Lower lobe of right lung (tissue), 2 donors: Measurements from ENCODE around the gene SGK1. TPM values are rescaled to one million over a fixed set of nuclear protein-coding genes. Genes with fewer than 3 reads are reported as not detected.
"Not testable (repeated sequence)": the region's sequence is repeated elsewhere in the genome, so short reads cannot be mapped to it uniquely, and the experiment has no call there.

Experiments used
- ATAC-seq, 2 donors: fragments of 200-7000 bp; cut with Tn5 transposase; one replicate each; pipeline ENCODE4 v1.9.1; 2020 to 2022; ENCODE audit warnings: mild to moderate bottlenecking in 2 of 2, moderate library complexity in 2 of 2
- DNase-seq: peaks from one replicate; pipeline ENCODE4 v3.0.0-alpha.2; 2020
- H3K27ac ChIP-seq: fragments of 200-600 bp; one replicate; pipeline ENCODE4 v1.8.0; 2022
- H3K27me3 ChIP-seq: fragments of 200-600 bp; one replicate; pipeline ENCODE4 v1.8.0; 2022; ENCODE audit warnings: low read depth
- H3K36me3 ChIP-seq: fragments of 200-600 bp; one replicate; pipeline ENCODE4 v1.8.0; 2022; ENCODE audit warnings: mild to moderate bottlenecking
- H3K4me1 ChIP-seq: fragments of 200-600 bp; one replicate; pipeline ENCODE4 v1.8.0; 2022
- H3K4me3 ChIP-seq: fragments of 200-600 bp; one replicate; pipeline ENCODE4 v1.8.0; 2022; ENCODE audit warnings: mild to moderate bottlenecking
- H3K9me3 ChIP-seq: fragments of 200-600 bp; one replicate; pipeline ENCODE4 v1.8.0; 2022
- CTCF ChIP-seq: fragments of 200-600 bp; IDR thresholded peaks from one replicate; pipeline ENCODE4 v1.8.0; 2022; ENCODE audit warnings: antibody characterized with exemption, mild to moderate bottlenecking
- intact Hi-C: fragments of 100-400 bp; cut with DNase I; formaldehyde crosslinking; loops from one replicate; pipeline ENCODE4 v1.11.0; 2022
- total RNA-seq: library from RNA; stranded (reverse); fragmentation: NEBNext Ultra II Directional; extraction: Animal tissue kit (Norgen Biotek cat#: 25700); gene quantifications from one replicate; pipeline ENCODE4 v1.2.1, GENCODE V29; 2021
- donor health status: DM: no; HTN: yes; CAD: no; lungs with severe emphysema.

SGK1 gene
- total RNA-seq, 1 donor from 2014 or later, result 195 TPM

GRCh38 chr6:134256862-134257261 is 61.0 kb downstream of the SGK1 start:
- no peak overlapping the region for H3K27ac ChIP-seq
- H3K27me3 ChIP-seq, result no peaks in the 10 kb centered on the region
- no peaks in the 10 kb centered on the region for H3K36me3 ChIP-seq
- no peaks in the 10 kb centered on the region for H3K4me1 ChIP-seq
- ATAC-seq (no peak), DNase-seq (no peak)
- TF ChIP-seq CTCF, result no peak
- no peaks in the 10 kb centered on the region for H3K9me3 ChIP-seq
- intact Hi-C loops, result no loop called here
- H3K4me3 ChIP-seq, result no peak overlapping the region

DNA sequence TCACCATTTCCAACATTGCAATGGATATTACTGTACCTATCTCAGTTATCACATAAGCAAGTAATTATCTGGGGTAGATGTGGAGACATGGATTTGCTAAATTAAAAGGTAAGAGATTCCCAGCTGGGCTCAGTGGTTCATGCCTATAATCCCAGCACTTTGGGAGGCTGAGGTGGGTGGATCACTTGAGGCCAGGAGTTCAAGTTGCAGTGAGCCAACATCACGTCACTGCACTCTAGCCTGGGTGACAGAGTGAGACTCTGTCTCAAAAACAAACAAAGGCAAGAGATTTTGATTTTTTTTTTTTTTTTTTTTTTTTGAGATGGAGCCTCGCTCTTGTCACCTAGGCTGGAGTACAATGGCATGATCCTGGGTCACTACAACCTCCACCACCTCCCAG is 62.6 kb downstream of the SGK1 start:
- intact Hi-C loops, DNase-seq, H3K36me3 ChIP-seq, H3K27me3 ChIP-seq, H3K4me1 ChIP-seq, H3K9me3 ChIP-seq, ATAC-seq, H3K4me3 ChIP-seq, H3K27ac ChIP-seq: not testable (repeated sequence)

- Histone ChIP-seq H3K27me3 (no peaks in the 10 kb centered on the region), H3K9me3 (no peaks in the 10 kb centered on the region), H3K4me3 (no peak overlapping the region), H3K27ac (no peak overlapping the region), H3K36me3 (no peaks in the 10 kb centered on the region), H3K4me1 (peaks cover 5% of the 10 kb centered on the region)
- TF ChIP-seq CTCF, result no peak
- ATAC-seq, result no peak
- intact Hi-C loops, result no loop called here
- no peak for DNase-seq
Observed at GRCh38 chr6:134254118-134254517, 63.8 kb downstream of the SGK1 start.

GRCh38 chr6:134253681-134254080 is 64.2 kb downstream of the SGK1 start:
- Histone ChIP-seq H3K27me3 (no peaks in the 10 kb centered on the region), H3K27ac (no peak overlapping the region), H3K4me3 (no peak overlapping the region), H3K9me3 (no peaks in the 10 kb centered on the region), H3K36me3 (no peaks in the 10 kb centered on the region), H3K4me1 (peaks cover 5% of the 10 kb centered on the region)
- DNase-seq (no peak), ATAC-seq (no peak)
- intact Hi-C loops, result no loop called here
- no peak for TF ChIP-seq CTCF

DNA sequence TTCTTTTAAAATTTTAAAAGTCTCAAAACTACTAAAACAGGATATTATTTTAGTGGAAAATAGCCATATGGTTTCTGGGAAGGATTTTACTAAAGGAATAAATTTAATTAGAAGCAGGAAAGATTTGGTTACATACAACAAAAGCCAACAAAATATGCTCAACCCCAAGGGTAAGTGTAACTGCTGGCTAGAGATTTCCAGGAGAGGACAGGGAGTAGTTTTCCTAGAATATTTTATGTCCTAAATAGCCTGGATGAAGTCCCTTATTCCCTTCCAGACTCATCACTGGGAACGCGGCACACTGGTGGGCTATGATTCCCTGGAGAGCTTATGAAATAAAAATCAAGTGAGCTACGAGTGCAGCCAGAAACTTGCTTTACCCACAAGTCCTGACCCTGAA is 66.6 kb downstream of the SGK1 start:
- intact Hi-C loops, result no loop called here
- ATAC-seq, result no peak
- no peaks in the 10 kb centered on the region for H3K36me3 ChIP-seq
- no peak for DNase-seq
- H3K27me3 ChIP-seq, result no peaks in the 10 kb centered on the region
- no peaks in the 10 kb centered on the region for H3K9me3 ChIP-seq
- TF ChIP-seq CTCF, result no peak
- H3K4me1 ChIP-seq, result peaks cover 5% of the 10 kb centered on the region
- H3K27ac ChIP-seq, result no peak overlapping the region
- no peak overlapping the region for H3K4me3 ChIP-seq

DNA sequence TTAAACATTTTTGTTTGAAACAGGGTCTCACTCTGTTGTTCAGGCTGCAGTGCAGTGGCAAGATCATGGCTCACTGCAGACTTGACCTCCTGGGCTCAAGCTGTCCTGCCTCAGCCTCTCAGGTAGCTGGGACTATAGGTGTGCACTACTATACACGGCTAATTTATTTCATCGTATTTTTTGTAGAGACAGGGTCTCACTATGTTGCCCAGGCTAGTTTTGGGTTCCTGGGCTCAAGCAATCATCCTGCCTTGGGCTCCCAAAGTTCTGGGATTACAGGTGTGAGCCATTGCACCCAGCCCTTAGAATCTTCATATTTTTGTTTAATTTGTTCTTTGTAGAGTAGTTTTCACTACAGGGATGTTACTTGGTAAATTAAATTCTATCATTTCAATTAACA is 67.1 kb downstream of the SGK1 start:
- intact Hi-C loops, result no loop called here
- TF ChIP-seq CTCF, result no peak
- ATAC-seq (no peak), DNase-seq (no peak)
- Histone ChIP-seq H3K36me3 (no peaks in the 10 kb centered on the region), H3K4me3 (no peak overlapping the region), H3K27me3 (no peaks in the 10 kb centered on the region), H3K9me3 (no peaks in the 10 kb centered on the region), H3K4me1 (peaks cover 5% of the 10 kb centered on the region), H3K27ac (no peak overlapping the region)
